ENCODE measurements around the gene MRPS7. TPM values are rescaled to one million over a fixed set of nuclear protein-coding genes. Genes with fewer than 3 reads are reported as not detected.

MRPS7 gene
- total and polyA plus RNA-seq, 10 of the 15 experiments (the other 5 are each of a cell fraction or from before 2014, with no cell fraction given), result 88.4 to 217 (median 109) TPM

DNA sequence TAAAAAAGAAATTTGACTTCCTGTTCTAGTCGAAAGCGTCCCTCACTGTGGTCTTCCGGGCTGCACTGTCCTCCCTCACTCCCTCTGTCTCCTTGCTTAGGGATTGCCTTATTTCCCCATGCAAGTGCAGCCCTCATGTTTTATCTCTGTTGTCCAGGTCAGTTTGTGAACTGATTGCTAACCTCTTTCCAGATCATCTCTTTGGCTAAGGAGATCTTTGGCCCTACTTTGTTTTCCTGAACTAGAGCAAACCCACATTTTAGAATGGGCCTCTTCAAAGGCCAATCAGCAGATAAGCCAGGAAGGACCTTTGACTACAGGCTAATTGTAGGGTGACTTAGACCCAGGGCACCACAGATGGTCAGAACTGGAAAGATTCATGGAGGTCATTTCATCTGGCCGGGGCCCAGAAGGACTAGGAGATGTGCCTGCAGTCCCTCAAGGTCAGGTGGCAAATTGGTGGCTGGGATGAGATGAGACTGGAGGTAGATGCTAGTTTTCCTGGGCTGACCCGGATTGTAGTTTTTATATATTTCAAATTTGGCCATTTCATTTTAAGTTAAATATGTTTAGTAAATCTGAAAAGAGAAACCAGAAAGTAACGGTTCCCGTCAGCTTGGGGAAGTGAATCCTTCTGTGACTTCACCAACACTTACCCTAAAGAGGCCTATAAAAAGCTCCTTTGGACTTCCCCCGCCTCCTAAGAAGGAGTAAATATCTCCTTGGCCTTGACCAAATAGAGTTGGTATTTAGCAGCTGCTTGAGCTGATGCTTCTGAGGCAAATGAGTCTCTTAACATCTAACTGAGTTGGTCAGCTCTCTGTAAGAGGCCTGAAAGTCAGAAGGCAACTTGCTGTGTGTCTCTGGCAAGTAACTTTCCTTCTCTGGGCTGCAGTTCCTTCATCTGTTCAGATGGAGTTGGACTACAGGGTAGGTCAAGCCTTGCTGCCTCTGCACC, 33.8 kb downstream of the MRPS7 start:
- Histone ChIP-seq H4K20me1 (ENCODE audit: control insufficient read depth, insufficient read depth) (no peaks in the 10 kb centered on the region), H3K79me2 (ENCODE audit: control insufficient read depth, insufficient read depth, low read length) (peaks cover 1% of the 10 kb centered on the region; the same call in 1 of the 2 replicates), H3K9ac (ENCODE audit: control insufficient read depth, insufficient read depth, low read length) (peak overlapping the region; percentile 94), H3K4me1 (ENCODE audit: control insufficient read depth, insufficient read depth, low read length) (peaks cover 68% of the 10 kb centered on the region), H3K9me3 (replicated peaks; ENCODE audit: control insufficient read depth, insufficient read depth, low read length) (no peaks in the 10 kb centered on the region), H3K4me2 (ENCODE audit: control insufficient read depth, insufficient read depth) (peak overlapping the region; percentile 95), H3K27me3 (replicated peaks in 1 of 2; ENCODE audit: control insufficient read depth in 2 of 2, insufficient read depth in 2 of 2, low read length in 1 of 2) (no peaks in the 10 kb centered on the region), H3K27ac (ENCODE audit: control insufficient read depth, insufficient read depth) (peak overlapping the region; percentile 97), H3K36me3 (ENCODE audit: control insufficient read depth in 2 of 2, insufficient read depth in 2 of 2, low read length in 1 of 2) (no peaks in the 10 kb centered on the region), H2AFZ (ENCODE audit: control insufficient read depth, low read depth, low read length) (no peak overlapping the region), H3K4me3 (peak overlapping the region; percentile 59; the same call in 1 of the 2 replicates)
- ATAC-seq, result peak; percentile 74
- POLR2A ChIA-PET, result interaction anchor here (0.7 to 14.5 kb wide), 19 partner anchors 10 to 337 kb away, joined by 3 to 255 read pairs (median 5); partner anchors contain the start of genes GGA3, GRB2, MIF4GD and MRPS7
- under 1% methylated on average over 8 of the region's 8 CpGs for WGBS (ENCODE audit: insufficient coverage, insufficient replicate concordance, low lambda C conversion rate, missing lambda C conversion rate)
- CTCF ChIA-PET, result interaction anchor here (0.7 to 3.7 kb wide), 15 partner anchors 12 to 120 kb away, joined by 3 to 48 read pairs (median 5); partner anchors contain the start of gene MIF4GD
- peak; percentile 97 for DNase-seq (ENCODE audit: low read depth, low spot score)
- RAD21 ChIA-PET (ENCODE audit: unreplicated experiment), result interaction anchor here (0.6 to 13.2 kb wide), 19 partner anchors 8 to 221 kb away, joined by 3 to 364 read pairs (median 8); partner anchors contain the start of genes GRB2, MIF4GD, TMEM94 and TSEN54
- SMC1A ChIA-PET (ENCODE audit: uncharacterized antibody, unreplicated experiment), result interaction anchor here (0.6 to 13.6 kb wide), 19 partner anchors 21 to 478 kb away, joined by 3 to 243 read pairs (median 4); partner anchors contain the start of genes GGA3 and MRPS7
- FAIRE-seq, result peak; percentile 84
- in situ Hi-C loops (cut with MboI), result no loop called here
- BruUV-seq (replicated peaks), result TSS peak; percentile 92
- intact Hi-C loops (cut with micrococcal nuclease; ENCODE audit: unreplicated experiment), result loop anchor here (1.0 kb wide), 1 partner anchor 21 kb away; no protein-coding TSS in a partner anchor
- TF ChIP-seq KAT2A (conservative IDR thresholded peaks at IDR 0.05; ENCODE audit: control insufficient read depth, low read depth, low read length) (no peak), ZNF622 (IDR thresholded peaks at IDR 0.05) (no peak), POLR2AphosphoS5 (IDR thresholded peaks at IDR 0.05; ENCODE audit: low read length) (peak; percentile 95), SUPT20H (IDR thresholded peaks at IDR 0.05; ENCODE audit: borderline replicate concordance, control insufficient read depth, low read depth, low read length) (no peak), TCF7 (IDR thresholded peaks at IDR 0.05; ENCODE audit: borderline replicate concordance) (0 out of 2 replicates have a peak, but pooled peaks have one; percentile 9), SP1 (IDR thresholded peaks at IDR 0.05; ENCODE audit: low read depth, low read length) (peak; percentile 84), BCL11A (IDR thresholded peaks at IDR 0.05; ENCODE audit: low read depth, low read length) (peak; percentile 95), CREM (IDR thresholded peaks at IDR 0.05; ENCODE audit: low read depth) (peak; percentile 91), FOXM1 (IDR thresholded peaks at IDR 0.05; ENCODE audit: low read depth, low read length) (peak; percentile 98), SPI1 (IDR thresholded peaks at IDR 0.05; ENCODE audit: borderline replicate concordance, insufficient read depth, low read depth, low read length) (peak; percentile 97), BMI1 (IDR thresholded peaks at IDR 0.05; ENCODE audit: borderline replicate concordance) (peak; percentile 84), NR2C2 (IDR thresholded peaks at IDR 0.05; ENCODE audit: borderline replicate concordance, control insufficient read depth, insufficient read length, low read depth) (no peak), RCOR1 (conservative IDR thresholded peaks at IDR 0.05; ENCODE audit: low read depth, low read length) (0 out of 2 replicates have a peak, but pooled peaks have one; percentile 85), CHD2 (IDR thresholded peaks at IDR 0.05; ENCODE audit: borderline replicate concordance, low read depth, low read length) (peak; percentile 65; the same call in 1 of the 2 replicates), YBX1 (IDR thresholded peaks at IDR 0.05) (no peak), CEBPB (IDR thresholded peaks at IDR 0.05; ENCODE audit: borderline replicate concordance in 1 of 2, low read depth in 2 of 2, low read length in 2 of 2) (0 out of 4 replicates have a peak, but pooled peaks of 1 of the 2 experiments have one; percentile 84)
- TF ChIP-seq, protein P1, sequence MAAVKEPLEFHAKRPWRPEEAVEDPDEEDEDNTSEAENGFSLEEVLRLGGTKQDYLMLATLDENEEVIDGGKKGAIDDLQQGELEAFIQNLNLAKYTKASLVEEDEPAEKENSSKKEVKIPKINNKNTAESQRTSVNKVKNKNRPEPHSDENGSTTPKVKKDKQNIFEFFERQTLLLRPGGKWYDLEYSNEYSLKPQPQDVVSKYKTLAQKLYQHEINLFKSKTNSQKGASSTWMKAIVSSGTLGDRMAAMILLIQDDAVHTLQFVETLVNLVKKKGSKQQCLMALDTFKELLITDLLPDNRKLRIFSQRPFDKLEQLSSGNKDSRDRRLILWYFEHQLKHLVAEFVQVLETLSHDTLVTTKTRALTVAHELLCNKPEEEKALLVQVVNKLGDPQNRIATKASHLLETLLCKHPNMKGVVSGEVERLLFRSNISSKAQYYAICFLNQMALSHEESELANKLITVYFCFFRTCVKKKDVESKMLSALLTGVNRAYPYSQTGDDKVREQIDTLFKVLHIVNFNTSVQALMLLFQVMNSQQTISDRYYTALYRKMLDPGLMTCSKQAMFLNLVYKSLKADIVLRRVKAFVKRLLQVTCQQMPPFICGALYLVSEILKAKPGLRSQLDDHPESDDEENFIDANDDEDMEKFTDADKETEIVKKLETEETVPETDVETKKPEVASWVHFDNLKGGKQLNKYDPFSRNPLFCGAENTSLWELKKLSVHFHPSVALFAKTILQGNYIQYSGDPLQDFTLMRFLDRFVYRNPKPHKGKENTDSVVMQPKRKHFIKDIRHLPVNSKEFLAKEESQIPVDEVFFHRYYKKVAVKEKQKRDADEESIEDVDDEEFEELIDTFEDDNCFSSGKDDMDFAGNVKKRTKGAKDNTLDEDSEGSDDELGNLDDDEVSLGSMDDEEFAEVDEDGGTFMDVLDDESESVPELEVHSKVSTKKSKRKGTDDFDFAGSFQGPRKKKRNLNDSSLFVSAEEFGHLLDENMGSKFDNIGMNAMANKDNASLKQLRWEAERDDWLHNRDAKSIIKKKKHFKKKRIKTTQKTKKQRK (IDR thresholded peaks at IDR 0.05; ENCODE audit: low read depth, low read length), result no peak
- TF ChIP-seq, protein P2, sequence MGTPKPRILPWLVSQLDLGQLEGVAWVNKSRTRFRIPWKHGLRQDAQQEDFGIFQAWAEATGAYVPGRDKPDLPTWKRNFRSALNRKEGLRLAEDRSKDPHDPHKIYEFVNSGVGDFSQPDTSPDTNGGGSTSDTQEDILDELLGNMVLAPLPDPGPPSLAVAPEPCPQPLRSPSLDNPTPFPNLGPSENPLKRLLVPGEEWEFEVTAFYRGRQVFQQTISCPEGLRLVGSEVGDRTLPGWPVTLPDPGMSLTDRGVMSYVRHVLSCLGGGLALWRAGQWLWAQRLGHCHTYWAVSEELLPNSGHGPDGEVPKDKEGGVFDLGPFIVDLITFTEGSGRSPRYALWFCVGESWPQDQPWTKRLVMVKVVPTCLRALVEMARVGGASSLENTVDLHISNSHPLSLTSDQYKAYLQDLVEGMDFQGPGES (IDR thresholded peaks at IDR 0.05), result no peak
